Ureter (tissue), 1 donor: ENCODE measurements around the gene OTUD5. TPM values are rescaled to one million over a fixed set of nuclear protein-coding genes. Genes with fewer than 3 reads are reported as not detected.
A peak's percentile ranks its signal among the peaks of the same experiment; 100 is the strongest.

ENCODE experiments used
- DNase-seq: peaks from one replicate; pipeline ENCODE4 v3.0.0-alpha.2; 2020; ENCODE audit warnings: low spot score
- total RNA-seq: library from RNA; stranded (reverse); gene quantifications from one replicate; pipeline ENCODE4 v1.2.4, GENCODE V29; 2023
- donor health status: DM: yes; HTN: yes; CAD: no.

Gene OTUD5
- total RNA-seq, 1 donor from 2014 or later = 53.8 TPM

DNA sequence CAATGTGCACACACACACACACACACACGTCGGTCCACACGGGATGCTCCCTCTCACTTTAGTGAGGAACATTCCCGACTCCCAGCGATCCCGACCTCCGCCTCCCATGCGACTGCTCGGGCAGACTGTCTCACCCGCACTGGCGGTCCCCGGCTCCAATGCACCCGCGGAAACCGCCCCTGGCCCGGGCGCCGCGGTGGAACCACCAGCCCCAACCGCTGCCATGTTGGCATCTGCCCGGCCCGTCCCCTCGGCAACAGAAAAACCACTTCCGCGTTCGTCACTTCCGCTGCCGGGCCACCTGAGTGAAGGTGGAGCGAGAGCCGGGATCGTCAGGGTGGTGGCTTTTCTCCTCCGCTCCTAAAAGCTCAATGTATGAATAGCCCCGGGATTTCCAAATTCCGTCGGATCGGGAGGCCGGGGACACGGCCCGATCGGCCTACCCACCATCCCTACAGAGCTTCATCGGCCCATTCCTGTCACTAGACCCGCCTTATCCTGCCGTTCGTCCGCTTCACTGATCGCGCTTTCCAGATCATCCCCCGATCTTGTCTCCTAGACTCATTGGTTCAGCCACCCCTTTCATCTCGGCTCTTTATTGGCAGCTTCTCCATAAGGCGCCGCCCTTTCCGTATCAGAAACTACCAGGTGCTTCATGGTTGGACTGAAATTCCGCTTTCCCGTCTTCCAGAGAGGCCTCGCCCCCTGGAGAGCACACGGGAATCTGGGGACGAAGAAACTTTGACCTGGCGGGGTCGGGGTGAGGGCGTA is 45.8 kb downstream of the OTUD5 start, which contains the start of gene SLC35A2:
Gene SLC35A2 (minus strand): TSS at position 235 of the 771 bp plus-strand sequence. CDS start 10 bp downstream, at position 225.
- peak; percentile 87 for DNase-seq

DNA sequence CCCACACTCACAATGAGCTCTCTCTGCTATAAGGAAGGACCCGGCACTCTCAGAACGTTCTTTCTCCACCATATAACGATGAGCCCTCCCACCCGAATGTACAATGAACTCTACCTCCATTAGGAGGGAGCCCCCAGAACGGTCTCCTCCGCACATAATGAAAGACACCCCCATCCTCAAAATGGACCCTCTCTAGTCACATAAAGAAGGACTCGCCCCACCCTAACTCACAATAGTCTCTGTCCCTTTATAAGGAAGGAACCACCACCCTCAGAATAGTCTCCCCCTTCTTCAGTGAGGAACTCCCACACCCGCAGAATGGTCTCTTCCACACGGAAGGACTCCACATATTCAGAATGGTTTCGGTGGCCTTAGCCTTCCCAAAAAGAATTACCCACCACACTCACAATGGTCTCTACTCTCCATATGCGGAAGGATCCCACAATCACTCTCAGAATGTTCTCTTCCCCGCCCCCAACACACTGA is 46.4 kb downstream of the OTUD5 start:
- DNase-seq = no peak

DNA sequence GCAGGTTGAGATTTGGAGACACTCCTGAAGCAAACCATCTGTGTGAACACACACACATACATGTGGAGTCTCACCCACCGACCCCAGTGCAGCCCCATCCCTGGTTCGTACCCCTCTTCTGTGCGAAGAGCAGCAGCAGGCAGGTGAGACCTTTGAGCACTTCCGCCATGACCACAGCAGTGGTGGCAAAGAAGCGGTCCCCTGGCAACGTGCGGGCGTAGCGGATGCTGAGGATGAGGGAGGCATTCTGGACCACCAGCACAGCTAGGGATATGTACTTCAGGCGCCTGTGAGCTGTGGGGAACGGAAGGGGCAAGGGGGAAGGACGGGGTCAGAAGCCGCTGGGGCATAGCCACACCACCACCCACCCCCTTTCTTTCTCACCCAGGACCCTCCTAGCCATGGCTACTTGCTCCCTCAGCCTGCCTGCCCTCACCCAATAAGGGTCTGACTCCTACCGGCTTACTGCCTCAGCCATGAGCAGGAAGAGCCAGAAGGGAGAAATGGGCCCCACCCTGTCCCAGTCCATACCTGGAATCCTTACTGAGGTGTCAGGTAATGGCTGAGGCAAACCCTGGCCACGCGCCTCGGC is 47.6 kb downstream of the OTUD5 start:
- no peak for DNase-seq

DNA sequence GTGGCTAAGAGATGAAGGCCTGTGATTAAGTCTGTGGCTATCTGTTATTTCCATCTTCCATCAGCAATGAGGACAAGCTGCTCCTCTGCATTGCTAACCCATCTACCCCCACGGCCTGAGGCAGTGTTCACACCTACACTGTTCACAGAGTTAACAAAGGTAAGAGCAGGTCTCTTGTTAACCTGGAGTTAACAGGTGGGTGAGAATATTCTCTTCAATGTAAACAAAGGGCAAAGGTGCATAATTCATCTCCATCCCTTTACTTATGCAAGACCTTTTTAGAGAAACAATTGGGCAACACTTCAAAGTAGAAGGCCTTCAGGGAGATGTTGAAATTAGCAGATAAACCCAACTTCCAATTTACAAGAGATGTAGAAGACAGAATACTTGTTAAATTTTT is 48.8 kb downstream of the OTUD5 start:
- DNase-seq = no peak

DNA sequence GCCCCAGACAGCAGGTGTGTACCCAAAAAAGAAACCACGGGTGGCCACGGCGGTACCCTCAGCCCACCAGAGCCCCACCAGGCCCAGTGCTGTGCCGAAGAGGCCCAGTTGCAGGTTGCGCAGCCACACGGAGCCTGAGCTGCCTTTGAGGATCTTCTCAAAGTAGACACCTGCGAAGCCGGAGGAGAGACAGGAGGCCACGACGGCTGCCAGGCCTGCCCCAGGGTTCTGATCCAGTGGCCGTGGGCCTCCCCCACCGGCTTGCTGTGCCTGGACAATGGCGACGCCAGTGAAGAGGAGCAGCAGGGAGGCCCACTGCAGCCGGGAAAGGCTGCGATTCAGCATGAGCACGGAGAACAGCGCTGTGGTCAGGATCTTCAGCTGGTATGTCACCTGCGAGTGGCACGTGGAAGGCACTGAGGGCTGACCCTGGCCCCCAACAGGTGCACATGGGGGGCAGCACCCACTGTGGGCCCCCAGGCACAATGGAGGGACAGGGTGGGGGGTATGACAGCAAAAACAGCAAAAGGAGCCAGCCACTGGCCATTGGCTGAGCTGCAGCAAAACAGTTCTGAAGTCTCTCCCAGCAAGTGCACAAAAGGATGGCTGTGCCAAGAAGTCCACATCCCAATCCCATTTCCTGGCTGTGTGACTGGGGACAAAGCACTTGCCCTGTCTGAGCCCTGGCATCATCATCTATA is 52.2 kb downstream of the OTUD5 start:
- DNase-seq = no peak

DNA sequence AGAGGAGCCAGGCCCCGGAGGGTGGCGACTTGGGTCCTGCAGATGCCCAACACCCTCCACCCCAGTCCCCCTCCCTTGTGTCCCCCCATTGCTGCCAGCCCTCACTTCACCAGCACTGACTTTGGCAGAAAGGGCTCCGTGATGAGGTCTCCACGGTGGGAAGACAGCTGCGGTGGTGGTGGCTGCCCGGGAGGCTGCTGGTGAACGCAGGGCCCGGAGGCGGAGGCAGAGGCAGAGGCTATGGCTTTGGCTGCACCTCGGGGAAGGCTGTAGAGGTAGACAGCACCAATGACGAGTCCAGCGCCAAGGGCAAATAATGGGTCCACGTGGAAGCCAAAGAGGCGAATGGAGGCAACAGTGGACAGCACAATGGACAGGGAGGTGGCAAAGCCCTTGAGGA is 52.8 kb downstream of the OTUD5 start:
- DNase-seq = no peak

DNA sequence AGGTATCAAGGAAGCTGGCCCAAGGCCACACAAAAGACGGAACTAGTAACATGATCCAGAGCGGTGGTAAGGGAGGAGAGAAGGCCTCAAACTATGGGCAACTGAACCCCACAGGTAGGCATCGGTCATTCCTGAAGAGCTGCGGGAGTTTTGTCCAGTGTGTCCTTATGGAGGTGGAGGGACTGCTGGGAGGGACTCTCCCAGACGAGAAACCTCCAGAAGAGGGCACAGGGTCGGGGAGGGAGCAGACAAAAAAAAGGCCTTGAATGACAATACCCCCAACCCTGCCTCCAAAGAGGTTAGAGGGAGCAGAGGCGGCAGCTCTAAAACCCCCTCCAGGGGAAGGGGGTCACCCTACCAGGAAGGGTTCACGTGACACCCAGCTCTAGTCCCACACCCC is 53.2 kb downstream of the OTUD5 start:
- no peak for DNase-seq

DNA sequence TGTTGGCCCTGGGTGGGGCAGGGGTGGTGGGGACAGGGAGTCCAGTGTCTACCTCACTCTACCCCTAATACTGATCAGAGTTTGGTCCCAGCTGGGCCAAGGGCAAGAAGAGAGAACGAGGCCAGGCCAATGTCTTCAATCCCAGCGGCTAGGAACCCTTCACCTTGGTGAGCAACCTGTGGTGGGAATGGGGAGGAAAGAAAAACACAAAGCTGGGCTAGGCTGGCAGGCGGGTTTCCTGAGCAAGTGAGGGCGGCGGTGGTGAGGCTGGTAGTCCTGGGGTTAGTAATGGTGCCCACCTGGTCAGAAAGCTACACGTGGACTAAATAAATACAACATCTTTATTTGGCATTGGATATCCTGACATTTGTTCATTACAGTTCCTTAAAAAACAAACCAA is 54.1 kb downstream of the OTUD5 start:
- no peak for DNase-seq

DNA sequence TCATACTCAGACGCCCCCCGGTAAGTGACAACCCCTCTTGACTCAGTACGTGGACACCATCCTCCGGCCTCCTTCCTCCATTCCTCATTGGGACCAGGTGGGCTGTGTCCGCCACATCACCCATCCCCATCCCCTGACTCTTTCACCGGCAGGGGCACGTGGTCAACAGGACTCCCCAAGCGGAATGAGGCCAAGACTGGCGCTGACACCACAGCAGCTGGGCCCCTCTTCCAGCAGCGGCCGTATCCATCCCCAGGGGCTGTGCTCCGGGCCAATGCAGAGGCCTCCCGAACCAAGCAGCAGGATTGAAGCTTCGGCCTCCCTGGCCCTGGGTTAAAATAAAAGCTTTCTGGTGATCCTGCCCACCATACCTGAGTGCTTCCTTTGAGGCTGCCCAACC is 54.6 kb downstream of the OTUD5 start:
- no peak for DNase-seq

DNA sequence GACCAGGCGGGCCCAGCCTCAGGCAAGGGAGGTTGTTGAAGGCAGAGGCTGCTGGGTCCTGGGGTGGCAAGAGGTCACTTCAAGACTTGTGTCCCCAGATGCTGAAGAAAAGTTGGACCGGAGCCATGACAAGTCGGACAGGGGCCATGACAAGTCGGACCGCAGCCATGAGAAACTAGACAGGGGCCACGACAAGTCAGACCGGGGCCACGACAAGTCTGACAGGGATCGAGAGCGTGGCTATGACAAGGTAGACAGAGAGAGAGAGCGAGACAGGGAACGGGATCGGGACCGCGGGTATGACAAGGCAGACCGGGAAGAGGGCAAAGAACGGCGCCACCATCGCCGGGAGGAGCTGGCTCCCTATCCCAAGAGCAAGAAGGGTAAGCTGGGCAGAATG is 55.3 kb downstream of the OTUD5 start:
- no peak for DNase-seq

DNA sequence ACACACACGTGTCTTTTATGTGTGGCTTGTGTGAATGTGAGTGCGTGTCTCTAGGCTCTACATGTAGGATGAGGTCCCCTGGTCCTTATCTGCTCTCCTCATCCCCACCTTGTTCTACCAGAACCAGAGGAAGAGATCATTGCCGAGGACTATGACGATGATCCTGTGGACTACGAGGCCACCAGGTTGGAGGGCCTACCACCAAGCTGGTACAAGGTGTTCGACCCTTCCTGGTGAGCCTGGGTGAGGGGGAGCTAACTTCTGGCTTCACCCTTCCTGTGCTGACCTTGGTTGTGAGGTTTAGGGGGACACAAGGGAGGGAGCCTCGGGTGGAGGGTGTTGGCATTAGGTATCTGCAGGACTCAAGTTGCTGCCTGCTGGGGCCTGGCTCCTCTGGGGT is 56.3 kb downstream of the OTUD5 start:
- no peak for DNase-seq

DNA sequence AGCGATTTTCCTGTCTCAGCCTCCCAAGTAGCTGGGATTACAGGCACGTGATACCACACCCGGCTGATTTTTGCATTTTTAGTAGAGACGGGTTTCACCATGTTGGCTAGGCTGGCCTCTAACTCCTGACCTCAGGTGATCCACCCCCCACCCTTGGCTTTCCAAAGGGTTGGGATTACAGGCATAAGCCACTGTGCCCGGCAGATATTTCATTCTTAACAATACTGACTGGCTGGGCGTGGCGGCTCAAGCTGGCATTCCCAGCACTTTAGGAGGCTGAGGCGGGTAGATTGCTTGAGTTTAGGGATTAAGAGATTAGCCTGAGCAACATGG is 58.4 kb downstream of the OTUD5 start:
- no peak for DNase-seq

DNA sequence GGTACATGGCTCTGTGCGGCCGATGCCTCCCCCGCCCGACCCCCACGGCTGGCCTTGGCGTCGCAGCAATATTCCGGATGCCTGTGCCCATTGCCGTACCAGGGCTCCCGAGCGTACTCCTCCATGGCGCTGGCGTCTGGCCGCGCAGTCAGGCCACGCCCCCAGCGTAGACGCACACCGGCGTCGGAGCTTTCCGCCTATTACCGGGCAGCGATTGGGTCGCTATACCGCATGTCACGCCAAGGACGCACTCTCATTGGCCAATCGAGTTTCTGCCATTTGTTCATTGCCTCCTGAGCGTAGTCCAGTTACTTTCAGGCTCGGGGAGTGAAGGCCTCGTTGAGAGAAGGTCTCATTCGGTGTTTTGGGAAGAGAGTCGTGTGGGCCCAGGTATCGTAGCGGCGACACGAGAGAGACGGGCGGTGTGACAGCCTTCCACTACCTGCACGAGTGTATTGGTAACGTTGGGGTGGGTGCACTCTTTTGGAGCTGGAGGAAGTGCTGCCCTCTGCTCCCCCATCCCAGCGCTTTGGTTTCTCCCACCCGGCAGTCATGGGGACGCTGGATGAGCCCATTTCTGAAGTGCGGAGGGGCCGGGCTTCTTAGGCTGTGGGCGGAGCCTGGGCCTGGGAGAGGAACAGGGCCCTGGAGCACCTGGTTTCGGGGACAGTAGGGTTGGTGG is 59.6 kb downstream of the OTUD5 start, which contains the start of the genes PQBP1 and TIMM17B:
Gene PQBP1 (plus strand): TSS at position 306 of the 682 bp plus-strand sequence. CDS start 580 bp downstream, outside the sequence.
Gene TIMM17B (minus strand): TSS at position 144 of the 682 bp plus-strand sequence. CDS start 19 bp downstream, at position 125.
- peak; percentile 90 for DNase-seq

DNA sequence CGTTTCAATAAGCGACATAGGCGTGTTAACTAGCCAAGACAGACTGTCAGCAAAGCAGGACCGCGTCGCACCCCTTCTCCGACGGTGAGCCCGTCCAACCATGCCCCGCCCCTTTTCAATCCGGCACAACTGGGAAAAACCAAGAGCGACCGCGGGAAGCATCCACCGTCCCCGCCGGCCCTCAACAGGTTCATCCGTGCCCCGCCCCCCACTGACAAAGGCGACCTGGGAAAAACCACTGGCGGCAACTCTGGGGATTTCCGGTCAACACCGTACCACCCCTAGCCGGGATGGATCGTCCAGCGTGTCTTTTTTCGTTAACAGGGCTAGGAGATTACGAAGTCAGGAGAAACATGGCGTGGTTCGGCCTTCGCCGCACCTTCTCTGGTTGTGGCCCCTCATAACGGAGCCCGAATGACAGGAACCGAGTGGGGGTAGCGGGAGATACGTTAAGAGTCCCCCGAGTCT is 60.2 kb downstream of the OTUD5 start:
- peak; percentile 82 for DNase-seq

DNA sequence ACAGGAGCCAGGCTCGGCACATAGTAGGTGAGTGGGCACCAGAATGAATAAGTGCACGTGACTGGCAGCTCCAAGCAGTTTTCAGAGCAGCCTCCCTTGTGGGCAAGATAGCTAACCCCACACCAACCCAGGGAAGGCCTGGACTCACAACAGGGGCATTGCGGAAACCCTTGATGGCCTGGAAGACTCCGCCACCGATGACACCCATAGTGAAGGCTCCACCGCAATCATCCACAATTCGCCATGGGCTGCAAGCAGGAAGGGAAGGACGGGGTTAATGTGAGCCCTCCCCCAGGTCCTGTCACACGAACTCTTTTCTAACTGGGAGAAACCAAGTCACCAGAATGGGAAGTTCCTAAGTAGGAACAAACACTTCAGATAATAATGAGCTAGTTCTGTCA is 60.8 kb downstream of the OTUD5 start:
- DNase-seq = no peak

DNA sequence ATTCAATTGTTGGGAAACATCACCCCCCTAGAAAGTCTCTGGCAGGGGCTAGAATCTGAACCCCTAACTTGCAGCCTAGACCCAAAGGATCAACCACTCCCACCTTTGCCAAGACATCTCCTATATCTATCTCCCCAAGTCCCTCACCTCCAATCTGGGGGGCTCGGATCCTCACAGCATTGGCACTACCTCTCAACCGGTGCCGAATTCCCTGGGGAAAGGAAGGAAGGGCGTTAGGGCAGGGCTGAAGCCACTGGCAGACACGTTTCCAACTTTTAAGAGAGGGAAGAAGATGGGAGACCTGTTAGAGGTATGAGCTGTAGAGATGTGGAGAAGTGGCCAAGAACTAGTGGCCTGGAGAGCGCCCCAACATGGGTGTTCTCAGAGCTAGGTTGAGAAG is 62.5 kb downstream of the OTUD5 start:
- no peak for DNase-seq

DNA sequence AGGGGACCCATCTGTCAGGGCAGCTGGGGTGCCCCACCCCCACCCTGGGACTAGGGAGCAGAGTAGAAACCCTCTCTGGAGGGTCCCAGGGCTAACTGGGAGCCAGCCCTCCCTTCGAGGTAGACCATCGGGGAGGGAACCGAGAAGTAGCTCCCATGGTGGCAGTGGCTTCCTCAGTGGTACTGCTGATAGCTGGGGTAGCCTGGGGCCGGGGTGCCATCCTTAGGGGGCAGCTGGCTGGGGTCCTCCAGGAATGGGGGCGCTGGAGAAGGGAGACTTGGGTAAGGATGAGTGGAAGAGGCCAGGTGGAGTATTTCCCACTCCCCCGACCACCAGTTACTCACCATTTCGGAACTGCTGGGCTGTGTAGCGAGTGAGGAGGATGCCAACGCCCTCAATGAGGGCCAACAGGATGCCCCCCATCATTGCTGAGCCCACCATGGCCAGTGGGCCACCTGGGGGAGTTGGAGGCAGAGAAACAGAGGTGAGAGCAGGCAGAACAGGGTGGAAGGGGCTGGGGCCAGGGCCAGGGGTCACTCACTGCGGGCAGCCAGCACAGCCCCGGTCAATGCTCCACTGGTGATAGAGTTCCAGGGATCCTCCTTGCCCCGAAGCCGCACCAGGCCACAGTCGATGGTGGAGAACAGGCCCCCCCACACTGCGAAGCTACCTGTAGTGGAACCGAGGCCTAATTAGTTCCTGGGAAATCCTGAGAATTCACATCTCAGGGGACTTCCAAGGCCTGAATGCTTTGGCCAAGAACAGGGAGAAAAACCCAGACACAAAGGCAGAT is 63.7 kb downstream of the OTUD5 start:
- DNase-seq = peak; percentile 26

DNA sequence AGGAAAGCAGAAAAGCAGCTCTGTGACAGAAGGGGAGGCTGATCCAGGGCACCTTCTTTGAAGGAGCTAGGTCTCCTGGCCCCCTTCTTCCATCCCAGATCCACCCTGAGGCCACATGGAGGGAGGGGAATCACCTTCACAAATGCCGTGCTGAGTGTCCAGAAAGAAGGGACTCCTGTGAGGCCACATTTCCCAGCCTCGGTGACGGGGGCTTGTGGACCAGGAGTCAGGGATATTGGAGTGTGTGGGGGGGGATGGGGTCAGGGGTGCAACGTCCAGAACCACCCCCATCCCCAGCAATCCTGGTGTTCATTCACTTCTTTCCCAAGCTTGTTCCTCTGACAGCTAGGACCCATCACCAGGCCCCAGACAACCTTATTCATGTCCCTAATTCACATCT is 64.5 kb downstream of the OTUD5 start:
- no peak for DNase-seq

DNA sequence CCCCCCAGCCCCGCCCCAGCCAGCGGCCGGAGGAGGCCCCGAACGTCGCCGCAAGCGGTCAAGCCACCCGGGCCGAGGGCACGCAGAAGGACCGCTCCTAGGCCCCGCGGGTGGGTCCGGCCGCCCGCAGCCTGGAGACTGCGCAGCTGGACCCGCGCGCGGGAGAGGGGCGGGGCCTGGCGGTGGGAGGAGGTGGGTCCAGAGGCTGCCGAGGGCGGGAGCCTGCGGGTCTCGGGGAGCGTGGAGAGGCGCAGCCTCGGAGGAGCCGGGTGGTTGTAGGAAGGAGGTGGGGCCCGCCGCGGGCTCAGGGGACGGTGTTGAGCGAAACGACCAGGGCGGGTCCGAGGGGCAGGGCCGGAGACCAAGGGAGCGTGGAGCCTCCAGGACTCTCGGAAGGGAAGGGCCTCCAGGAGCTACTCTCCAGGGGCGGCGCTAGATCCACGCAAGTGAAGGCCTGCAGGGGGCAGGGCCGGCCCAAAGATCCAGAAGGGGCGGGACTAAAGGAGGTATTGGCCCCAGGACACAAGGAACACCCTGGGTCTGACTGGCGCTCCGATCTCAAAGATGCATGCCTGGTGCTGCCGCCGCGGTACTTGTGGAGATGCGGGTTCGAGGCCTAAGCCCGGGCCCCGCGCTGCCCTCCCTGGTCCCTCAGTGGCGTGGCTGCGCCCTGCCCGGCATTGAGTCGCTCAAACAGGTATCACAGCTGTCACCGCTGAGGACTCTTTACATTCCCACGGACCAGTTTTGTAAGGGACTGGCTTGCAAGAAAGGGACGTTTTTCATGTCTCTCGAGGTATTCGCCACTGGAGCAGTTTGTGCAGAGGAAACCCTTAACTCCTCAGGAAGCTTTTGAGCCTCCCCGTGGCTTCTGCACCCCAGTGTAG is 65.8 kb downstream of the OTUD5 start:
- peak; percentile 88 for DNase-seq

DNA sequence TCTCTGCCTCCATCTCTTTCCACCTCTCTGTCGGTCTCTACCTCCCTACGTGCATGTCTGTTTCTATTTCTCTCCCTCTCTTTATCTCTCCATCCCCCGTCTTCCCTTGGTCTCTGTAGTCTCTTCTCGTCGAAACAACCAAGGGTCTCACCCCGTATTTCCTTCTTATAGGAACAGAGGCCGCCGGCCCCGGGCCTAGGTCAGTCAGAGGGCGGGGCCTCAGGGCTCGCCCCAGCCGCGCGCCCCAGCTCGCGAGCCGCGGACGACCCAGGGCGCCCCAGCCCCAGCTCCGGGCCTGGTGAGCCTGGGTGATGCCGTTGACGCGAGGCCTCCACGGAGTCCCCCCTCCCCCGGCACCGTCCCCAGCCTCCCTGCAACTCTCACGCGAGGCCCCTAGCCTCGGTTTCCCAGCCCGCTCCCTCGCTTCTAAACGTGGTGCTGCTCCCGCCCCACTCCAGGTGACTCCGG is 66.4 kb downstream of the OTUD5 start:
- no peak for DNase-seq
